Measurements from ENCODE around the gene SPATA19. TPM values are rescaled to one million over a fixed set of nuclear protein-coding genes. Genes with fewer than 3 reads are reported as not detected.

The SPATA19 gene
- total RNA-seq, 1 donor from 2014 or later, result not detected

DNA sequence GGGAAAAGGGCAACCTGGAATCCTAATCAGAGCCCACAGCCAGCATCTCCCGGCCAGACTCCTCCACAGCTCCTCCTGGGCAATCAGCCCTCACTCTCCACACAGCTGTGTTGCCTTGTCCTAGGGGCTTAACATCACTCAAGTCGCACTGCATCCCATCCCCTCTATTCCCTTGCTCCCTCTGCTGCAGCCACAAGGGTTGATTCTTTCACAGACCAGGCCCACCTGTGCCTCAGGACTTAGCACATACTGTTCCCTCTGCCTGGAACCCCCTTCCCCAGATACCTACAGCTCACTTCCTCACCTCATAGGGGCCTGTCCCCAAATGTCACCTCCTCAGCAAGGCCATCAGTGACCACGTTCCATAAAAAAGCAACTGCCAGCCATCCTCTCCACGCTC lies 18.4 kb downstream of the SPATA19 start:
- TF ChIP-seq, protein P1, sequence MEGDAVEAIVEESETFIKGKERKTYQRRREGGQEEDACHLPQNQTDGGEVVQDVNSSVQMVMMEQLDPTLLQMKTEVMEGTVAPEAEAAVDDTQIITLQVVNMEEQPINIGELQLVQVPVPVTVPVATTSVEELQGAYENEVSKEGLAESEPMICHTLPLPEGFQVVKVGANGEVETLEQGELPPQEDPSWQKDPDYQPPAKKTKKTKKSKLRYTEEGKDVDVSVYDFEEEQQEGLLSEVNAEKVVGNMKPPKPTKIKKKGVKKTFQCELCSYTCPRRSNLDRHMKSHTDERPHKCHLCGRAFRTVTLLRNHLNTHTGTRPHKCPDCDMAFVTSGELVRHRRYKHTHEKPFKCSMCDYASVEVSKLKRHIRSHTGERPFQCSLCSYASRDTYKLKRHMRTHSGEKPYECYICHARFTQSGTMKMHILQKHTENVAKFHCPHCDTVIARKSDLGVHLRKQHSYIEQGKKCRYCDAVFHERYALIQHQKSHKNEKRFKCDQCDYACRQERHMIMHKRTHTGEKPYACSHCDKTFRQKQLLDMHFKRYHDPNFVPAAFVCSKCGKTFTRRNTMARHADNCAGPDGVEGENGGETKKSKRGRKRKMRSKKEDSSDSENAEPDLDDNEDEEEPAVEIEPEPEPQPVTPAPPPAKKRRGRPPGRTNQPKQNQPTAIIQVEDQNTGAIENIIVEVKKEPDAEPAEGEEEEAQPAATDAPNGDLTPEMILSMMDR (IDR thresholded peaks at IDR 0.05; ENCODE audit: unreplicated experiment), result no peak
- Mint-ChIP-seq H3K4me1 (no peaks in the 10 kb centered on the region), H3K4me3 (no peak overlapping the region), H3K27ac (no peak overlapping the region), H3K36me3 (no peaks in the 10 kb centered on the region), H3K9me3 (no peaks in the 10 kb centered on the region), H3K27me3 (ENCODE audit: low read depth) (peaks cover 60% of the 10 kb centered on the region)
- DNase-seq (ENCODE audit: low spot score in 2 of 2, unreplicated experiment in 2 of 2), result no peak

DNA sequence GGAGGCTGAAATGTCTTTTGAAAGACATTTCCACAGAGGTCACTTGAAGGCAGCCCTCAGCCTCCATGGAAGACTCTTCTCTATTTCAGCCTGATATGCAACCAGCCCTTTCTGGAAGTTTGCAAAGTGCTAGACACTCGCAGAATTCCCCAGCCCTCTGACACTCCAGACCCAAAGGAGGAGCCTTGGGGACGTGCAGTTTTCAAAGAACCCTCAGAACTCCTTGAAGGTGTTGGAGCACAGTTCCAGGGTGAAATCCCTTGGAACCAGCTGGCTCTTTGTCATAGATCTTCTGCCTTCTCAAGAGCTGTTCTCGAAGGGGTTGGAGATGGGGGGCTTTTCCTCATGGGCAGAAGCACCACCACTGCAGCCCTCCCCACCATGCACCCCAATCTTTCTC lies 19.6 kb downstream of the SPATA19 start:
- Mint-ChIP-seq H3K4me3 (no peak overlapping the region), H3K36me3 (no peaks in the 10 kb centered on the region), H3K27me3 (ENCODE audit: low read depth) (peaks cover 61% of the 10 kb centered on the region), H3K9me3 (no peaks in the 10 kb centered on the region), H3K4me1 (no peaks in the 10 kb centered on the region), H3K27ac (no peak overlapping the region)
- TF ChIP-seq, protein P1 (IDR thresholded peaks at IDR 0.05; ENCODE audit: unreplicated experiment), result no peak
- DNase-seq (ENCODE audit: low spot score in 2 of 2, unreplicated experiment in 2 of 2), result no peak

DNA sequence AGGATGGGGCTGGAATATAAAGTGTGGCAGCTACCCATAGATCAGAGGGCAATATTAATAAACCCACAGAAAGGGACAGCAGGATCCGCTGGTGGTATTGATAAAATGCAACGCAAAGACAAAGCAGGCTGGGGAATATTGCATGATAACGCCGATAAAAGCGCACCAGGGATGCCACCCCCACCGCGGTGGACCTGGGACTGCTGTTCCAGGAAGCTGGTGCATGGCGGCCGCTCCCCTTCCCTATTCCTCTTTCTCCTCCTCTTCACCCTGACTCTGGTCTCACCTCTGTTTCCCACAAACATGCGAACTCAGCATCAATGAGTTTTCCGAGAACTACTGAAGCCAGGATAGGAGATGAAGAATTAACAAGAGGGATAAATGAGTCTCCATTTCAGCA lies 20.2 kb downstream of the SPATA19 start:
- Mint-ChIP-seq H3K4me3 (no peak overlapping the region), H3K27me3 (ENCODE audit: low read depth) (peaks cover 64% of the 10 kb centered on the region), H3K36me3 (no peaks in the 10 kb centered on the region), H3K9me3 (no peaks in the 10 kb centered on the region), H3K27ac (no peak overlapping the region), H3K4me1 (no peaks in the 10 kb centered on the region)
- TF ChIP-seq, protein P1 (IDR thresholded peaks at IDR 0.05; ENCODE audit: unreplicated experiment), result no peak
- DNase-seq (ENCODE audit: low spot score in 2 of 2, unreplicated experiment in 2 of 2), result no peak

DNA sequence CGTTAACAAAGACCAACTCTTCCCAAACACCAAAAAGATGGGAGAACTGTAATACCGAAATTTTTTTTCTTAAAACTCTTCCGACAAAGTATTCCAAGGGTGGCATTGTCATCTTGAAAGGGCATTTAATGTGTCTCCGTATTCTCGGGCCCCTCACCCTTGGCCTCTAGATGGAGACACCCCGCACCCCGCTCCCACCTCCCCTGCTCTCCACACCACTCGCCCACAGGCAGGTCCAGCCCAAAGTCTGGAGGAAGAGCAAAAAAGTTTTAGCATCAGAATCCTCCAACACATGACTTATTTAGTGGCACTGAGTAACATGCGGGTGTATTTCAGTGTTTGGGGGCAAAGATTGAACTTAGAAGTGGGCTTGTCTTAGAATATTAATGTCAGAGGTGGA lies 20.7 kb downstream of the SPATA19 start:
- DNase-seq (ENCODE audit: low spot score in 2 of 2, unreplicated experiment in 2 of 2), result no peak
- Mint-ChIP-seq H3K9me3 (no peaks in the 10 kb centered on the region), H3K27me3 (ENCODE audit: low read depth) (peaks cover 65% of the 10 kb centered on the region), H3K36me3 (no peaks in the 10 kb centered on the region), H3K27ac (no peak overlapping the region), H3K4me1 (no peaks in the 10 kb centered on the region), H3K4me3 (no peak overlapping the region)
- TF ChIP-seq, protein P1 (IDR thresholded peaks at IDR 0.05; ENCODE audit: unreplicated experiment), result no peak

DNA sequence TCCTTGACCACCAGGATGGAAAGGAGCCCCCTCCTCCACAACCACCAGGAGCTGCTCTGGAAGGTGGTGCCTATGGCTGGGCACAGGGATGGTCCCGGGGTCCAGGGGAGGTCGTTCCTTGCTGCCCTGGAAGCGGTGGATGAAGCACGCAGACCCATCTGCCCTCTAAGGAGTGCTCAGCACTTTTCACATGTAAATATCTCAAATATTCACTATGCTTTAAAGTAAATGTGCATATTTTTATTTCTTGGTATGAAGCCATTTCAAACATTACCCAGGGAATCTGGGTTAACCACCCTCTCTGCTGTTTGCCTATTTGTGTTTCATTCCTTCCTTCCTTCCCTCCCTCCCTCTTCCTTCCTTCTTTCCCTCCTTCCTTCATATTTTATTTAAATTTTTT lies 21.7 kb downstream of the SPATA19 start:
- Mint-ChIP-seq H3K36me3 (no peaks in the 10 kb centered on the region), H3K4me3 (no peak overlapping the region), H3K27me3 (ENCODE audit: low read depth) (peaks cover 70% of the 10 kb centered on the region), H3K9me3 (no peaks in the 10 kb centered on the region), H3K4me1 (no peaks in the 10 kb centered on the region), H3K27ac (no peak overlapping the region)
- no peak for DNase-seq (ENCODE audit: low spot score in 2 of 2, unreplicated experiment in 2 of 2)
- TF ChIP-seq, protein P1 (IDR thresholded peaks at IDR 0.05; ENCODE audit: unreplicated experiment), result no peak

DNA sequence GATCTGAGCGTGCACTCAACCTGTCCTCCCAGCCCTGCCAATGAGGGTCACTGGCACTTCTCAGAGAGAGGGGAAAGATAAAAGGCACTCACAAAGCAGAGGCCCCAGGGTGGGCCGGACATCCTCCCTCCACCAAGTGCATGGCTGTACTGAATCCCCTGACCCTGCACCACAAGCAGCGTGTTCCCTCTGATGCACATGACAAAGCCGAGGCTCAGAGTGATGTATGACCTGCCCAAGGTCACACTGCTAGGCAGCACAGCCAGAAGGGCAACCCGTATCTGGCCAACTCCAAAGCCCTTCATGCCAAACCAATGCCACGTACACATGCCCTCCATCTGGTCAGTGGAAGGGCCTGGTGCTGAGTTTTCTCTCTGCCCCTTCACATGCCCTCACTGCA lies 22.1 kb downstream of the SPATA19 start:
- Mint-ChIP-seq H3K9me3 (no peaks in the 10 kb centered on the region), H3K4me1 (no peaks in the 10 kb centered on the region), H3K27me3 (ENCODE audit: low read depth) (peaks cover 66% of the 10 kb centered on the region), H3K36me3 (no peaks in the 10 kb centered on the region), H3K27ac (no peak overlapping the region), H3K4me3 (no peak overlapping the region)
- TF ChIP-seq, protein P1 (IDR thresholded peaks at IDR 0.05; ENCODE audit: unreplicated experiment), result no peak
- no peak for DNase-seq (ENCODE audit: low spot score in 2 of 2, unreplicated experiment in 2 of 2)
